Lower lobe of right lung (tissue), 2 donors: ENCODE data around the gene PRKACB. TPM values are rescaled to one million over a fixed set of nuclear protein-coding genes. Genes with fewer than 3 reads are reported as not detected.

Experiments
- ATAC-seq, 2 donors: fragments of 200-7000 bp; cut with Tn5 transposase; one replicate each; pipeline ENCODE4 v1.9.1; 2020 to 2022; ENCODE audit warnings: mild to moderate bottlenecking in 2 of 2, moderate library complexity in 2 of 2
- DNase-seq: peaks from one replicate; pipeline ENCODE4 v3.0.0-alpha.2; 2020
- H3K27ac ChIP-seq: fragments of 200-600 bp; one replicate; pipeline ENCODE4 v1.8.0; 2022
- H3K27me3 ChIP-seq: fragments of 200-600 bp; one replicate; pipeline ENCODE4 v1.8.0; 2022; ENCODE audit warnings: low read depth
- H3K36me3 ChIP-seq: fragments of 200-600 bp; one replicate; pipeline ENCODE4 v1.8.0; 2022; ENCODE audit warnings: mild to moderate bottlenecking
- H3K4me1 ChIP-seq: fragments of 200-600 bp; one replicate; pipeline ENCODE4 v1.8.0; 2022
- H3K4me3 ChIP-seq: fragments of 200-600 bp; one replicate; pipeline ENCODE4 v1.8.0; 2022; ENCODE audit warnings: mild to moderate bottlenecking
- H3K9me3 ChIP-seq: fragments of 200-600 bp; one replicate; pipeline ENCODE4 v1.8.0; 2022
- intact Hi-C: fragments of 100-400 bp; cut with DNase I; formaldehyde crosslinking; loops from one replicate; pipeline ENCODE4 v1.11.0; 2022
- total RNA-seq: library from RNA; stranded (reverse); fragmentation: NEBNext Ultra II Directional; extraction: Animal tissue kit (Norgen Biotek cat#: 25700); gene quantifications from one replicate; pipeline ENCODE4 v1.2.1, GENCODE V29; 2021
- TF ChIP-seq, protein P1 (sequence below): fragments of 200-600 bp; IDR thresholded peaks from one replicate; pipeline ENCODE4 v1.8.0; 2022; ENCODE audit warnings: antibody characterized with exemption, mild to moderate bottlenecking
- donor health status: DM: no; HTN: yes; CAD: no; lungs with severe emphysema.

Gene PRKACB
- total RNA-seq, 1 donor from 2014 or later, result 39.7 TPM

DNA sequence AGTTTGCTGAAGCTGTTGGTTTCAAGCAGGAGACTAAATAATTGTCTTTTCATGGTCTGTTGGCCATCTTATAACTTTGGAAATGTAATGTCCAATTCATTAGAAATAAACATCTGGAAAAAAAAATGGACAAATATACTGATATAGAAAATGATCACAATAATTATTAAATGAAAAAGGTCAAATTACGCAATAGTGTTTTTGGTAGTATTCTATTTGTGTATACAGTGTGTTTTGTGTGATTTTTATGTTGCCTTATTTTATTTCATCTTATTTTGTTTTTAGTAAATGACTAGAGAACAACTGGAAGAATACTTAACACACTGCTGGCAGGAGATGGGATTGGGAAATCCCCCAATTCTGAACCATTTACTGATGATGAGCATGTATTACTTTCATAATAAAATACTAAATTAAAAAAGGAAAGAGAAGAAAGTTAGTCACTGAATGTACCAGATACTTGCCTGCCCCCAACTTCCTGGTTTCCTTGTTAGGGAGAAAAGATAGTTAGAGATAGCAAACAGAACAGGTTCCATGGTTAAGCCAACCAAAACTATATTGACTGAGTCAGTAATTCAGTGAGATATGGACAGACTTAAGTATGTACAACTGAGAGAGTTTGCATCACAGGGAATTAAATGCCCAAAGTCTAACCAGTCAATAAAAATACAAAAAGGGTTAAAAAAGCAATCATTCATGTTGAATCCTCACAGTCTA, 133.4 kb downstream of the PRKACB start:
- TF ChIP-seq, protein P1, sequence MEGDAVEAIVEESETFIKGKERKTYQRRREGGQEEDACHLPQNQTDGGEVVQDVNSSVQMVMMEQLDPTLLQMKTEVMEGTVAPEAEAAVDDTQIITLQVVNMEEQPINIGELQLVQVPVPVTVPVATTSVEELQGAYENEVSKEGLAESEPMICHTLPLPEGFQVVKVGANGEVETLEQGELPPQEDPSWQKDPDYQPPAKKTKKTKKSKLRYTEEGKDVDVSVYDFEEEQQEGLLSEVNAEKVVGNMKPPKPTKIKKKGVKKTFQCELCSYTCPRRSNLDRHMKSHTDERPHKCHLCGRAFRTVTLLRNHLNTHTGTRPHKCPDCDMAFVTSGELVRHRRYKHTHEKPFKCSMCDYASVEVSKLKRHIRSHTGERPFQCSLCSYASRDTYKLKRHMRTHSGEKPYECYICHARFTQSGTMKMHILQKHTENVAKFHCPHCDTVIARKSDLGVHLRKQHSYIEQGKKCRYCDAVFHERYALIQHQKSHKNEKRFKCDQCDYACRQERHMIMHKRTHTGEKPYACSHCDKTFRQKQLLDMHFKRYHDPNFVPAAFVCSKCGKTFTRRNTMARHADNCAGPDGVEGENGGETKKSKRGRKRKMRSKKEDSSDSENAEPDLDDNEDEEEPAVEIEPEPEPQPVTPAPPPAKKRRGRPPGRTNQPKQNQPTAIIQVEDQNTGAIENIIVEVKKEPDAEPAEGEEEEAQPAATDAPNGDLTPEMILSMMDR, result no peak
- no peak overlapping the region for H3K27ac ChIP-seq
- no peaks in the 10 kb centered on the region for H3K4me1 ChIP-seq
- no peaks in the 10 kb centered on the region for H3K27me3 ChIP-seq
- intact Hi-C loops, result no loop called here
- H3K36me3 ChIP-seq, result no peaks in the 10 kb centered on the region
- no peak for DNase-seq
- no peak overlapping the region for H3K4me3 ChIP-seq
- ATAC-seq, result no peak
- H3K9me3 ChIP-seq, result no peaks in the 10 kb centered on the region

DNA sequence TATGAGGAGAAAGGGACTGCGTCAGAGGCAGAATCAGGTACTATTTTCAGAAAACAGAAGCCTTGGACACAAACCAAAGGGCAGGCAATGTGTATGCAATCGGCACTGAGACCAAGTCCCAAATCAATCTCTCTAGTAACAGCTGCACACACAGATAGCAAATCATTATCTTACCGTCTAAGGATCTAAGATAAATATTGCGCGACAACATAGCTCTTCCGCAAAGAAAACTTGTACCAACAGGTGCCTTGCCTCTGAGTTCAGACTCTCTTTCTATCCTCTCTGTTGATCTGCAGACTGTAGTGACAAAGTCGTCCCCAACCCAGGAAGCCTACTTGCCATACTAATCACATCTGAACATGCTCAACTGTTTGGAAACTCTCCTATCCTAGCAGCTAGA, 134.8 kb downstream of the PRKACB start:
- no peak overlapping the region for H3K27ac ChIP-seq
- DNase-seq, result no peak
- no peak for ATAC-seq
- H3K4me3 ChIP-seq, result no peak overlapping the region
- TF ChIP-seq, protein P1, result no peak
- intact Hi-C loops, result no loop called here
- H3K9me3 ChIP-seq, result no peaks in the 10 kb centered on the region
- no peaks in the 10 kb centered on the region for H3K36me3 ChIP-seq
- H3K27me3 ChIP-seq, result no peaks in the 10 kb centered on the region
- H3K4me1 ChIP-seq, result no peaks in the 10 kb centered on the region

DNA sequence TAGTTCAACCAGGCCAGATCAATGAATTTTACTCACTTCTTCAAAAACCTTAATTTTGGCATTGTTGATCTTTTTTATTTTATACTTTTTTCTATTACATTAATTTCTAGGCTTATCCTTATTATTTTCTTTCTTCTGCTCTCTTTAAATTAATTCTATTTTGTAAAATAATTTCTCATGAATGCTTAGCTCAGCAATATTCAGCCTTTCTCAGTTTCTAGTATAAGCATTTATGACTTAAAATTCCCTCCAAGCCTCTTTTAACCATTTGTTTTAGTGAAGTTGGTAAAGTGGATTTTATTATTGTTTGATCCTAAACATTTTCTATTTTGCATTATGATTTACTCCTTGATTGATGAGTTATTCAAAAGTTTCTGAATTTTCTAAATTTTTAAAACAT, 136.8 kb downstream of the PRKACB start:
- intact Hi-C loops, result no loop called here
- TF ChIP-seq, protein P1, result no peak
- no peaks in the 10 kb centered on the region for H3K27me3 ChIP-seq
- ATAC-seq (no peak), DNase-seq (no peak)
- H3K9me3 ChIP-seq, result no peaks in the 10 kb centered on the region
- H3K36me3 ChIP-seq, result no peaks in the 10 kb centered on the region
- H3K4me3 ChIP-seq, result no peak overlapping the region
- no peak overlapping the region for H3K27ac ChIP-seq
- H3K4me1 ChIP-seq, result no peaks in the 10 kb centered on the region

DNA sequence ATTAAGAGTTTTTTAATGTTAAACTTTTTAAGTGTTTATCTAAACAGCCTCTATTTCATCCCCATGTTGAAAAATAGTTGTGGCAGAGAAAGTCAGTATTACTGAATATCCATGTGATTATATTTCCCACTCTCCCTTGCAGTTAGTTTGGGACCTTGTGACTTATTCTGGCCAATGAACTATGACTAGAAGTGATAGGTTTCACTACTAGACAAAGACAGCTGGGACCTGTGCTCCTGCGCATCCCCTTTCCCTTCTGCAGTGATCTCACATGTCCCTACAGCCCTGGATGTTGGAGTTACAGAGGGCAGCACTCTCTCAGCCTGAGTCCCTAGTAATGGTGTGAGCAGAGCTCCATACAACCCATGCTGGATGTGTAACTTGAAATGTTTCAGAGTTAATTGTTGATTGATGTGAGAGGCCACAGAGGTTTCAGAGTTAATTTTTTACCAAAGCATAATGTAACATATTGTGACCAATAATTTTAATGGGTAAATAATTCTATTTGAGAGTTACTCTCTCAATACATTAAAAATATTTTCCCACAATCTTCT, 138.8 kb downstream of the PRKACB start:
- intact Hi-C loops, result no loop called here
- no peaks in the 10 kb centered on the region for H3K27me3 ChIP-seq
- no peak overlapping the region for H3K4me3 ChIP-seq
- no peaks in the 10 kb centered on the region for H3K4me1 ChIP-seq
- no peaks in the 10 kb centered on the region for H3K36me3 ChIP-seq
- DNase-seq, result no peak
- no peak overlapping the region for H3K27ac ChIP-seq
- ATAC-seq, result no peak
- TF ChIP-seq, protein P1, result no peak
- peaks cover 5% of the 10 kb centered on the region for H3K9me3 ChIP-seq

DNA sequence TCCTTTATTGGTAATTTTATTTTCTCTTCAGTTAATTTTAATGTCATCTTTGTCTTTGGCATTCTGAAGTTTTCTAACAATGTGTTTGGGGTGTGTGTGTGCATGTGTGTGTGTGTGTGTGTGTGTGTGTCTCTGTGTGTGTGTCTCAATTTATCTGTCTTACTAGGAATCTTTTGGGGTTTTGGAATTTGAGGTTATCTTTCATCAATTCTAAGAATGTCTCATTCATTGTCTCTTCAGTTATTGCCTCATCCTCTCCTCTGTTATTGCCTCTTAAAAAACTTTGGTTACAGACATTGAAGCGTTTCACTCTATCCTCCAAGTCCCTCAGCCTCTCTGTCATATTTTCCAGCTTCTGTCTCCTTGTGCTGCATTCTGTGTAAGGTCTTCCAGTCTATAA, 139.3 kb downstream of the PRKACB start:
- Histone ChIP-seq H3K4me1 (no peaks in the 10 kb centered on the region), H3K4me3 (no peak overlapping the region), H3K9me3 (peaks cover 6% of the 10 kb centered on the region), H3K36me3 (no peaks in the 10 kb centered on the region), H3K27ac (no peak overlapping the region), H3K27me3 (no peaks in the 10 kb centered on the region)
- DNase-seq (no peak), ATAC-seq (no peak)
- TF ChIP-seq, protein P1, result no peak
- intact Hi-C loops, result no loop called here
